ENCODE data around the gene FBXO41. TPM values are rescaled to one million over a fixed set of nuclear protein-coding genes. Genes with fewer than 3 reads are reported as not detected.

The FBXO41 gene
- total RNA-seq, 4 donors from 2014 or later: 0.84 to 13.9 (median 4.4) TPM

DNA sequence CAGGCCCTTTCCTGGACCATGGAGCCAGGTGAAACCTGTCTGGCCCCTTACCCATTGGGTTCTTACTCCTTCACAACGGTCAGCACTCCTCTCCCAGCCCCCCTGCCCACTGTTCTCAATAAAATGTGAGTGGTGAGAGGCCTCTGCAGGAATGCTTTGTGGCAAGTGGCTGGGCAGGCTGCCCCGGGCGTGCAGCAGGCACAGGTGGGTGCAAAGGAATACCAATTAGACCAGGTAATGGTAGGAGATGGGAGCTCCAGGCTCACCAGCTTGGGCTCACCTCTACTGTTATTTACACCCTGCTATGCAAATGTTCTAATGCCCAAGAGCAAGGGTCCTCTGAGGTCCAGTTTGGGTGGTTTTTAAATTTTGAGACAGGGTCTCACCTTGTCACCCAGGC, 57.2 kb downstream of the FBXO41 start:
- DNase-seq (ENCODE audit: low spot score in 2 of 2): no peak
- 80 to 95% methylated on average over 3 of the region's 3 CpGs for WGBS, 2 donors
- Histone ChIP-seq H3K4me1 (no peaks in the 10 kb centered on the region), H3K4me3 (no peak overlapping the region), H3K36me3 (peaks cover 0 to 81% (median 5%) of the 10 kb centered on the region in 3 donors), H3K27ac (no peak overlapping the region), H3K27me3 (no peaks in the 10 kb centered on the region), H3K9me3 (no peaks in the 10 kb centered on the region)
- TF ChIP-seq EP300 (IDR thresholded peaks at IDR 0.05) (no peak), POLR2A (IDR thresholded peaks at IDR 0.05) (no peak)
- TF ChIP-seq, protein P1, sequence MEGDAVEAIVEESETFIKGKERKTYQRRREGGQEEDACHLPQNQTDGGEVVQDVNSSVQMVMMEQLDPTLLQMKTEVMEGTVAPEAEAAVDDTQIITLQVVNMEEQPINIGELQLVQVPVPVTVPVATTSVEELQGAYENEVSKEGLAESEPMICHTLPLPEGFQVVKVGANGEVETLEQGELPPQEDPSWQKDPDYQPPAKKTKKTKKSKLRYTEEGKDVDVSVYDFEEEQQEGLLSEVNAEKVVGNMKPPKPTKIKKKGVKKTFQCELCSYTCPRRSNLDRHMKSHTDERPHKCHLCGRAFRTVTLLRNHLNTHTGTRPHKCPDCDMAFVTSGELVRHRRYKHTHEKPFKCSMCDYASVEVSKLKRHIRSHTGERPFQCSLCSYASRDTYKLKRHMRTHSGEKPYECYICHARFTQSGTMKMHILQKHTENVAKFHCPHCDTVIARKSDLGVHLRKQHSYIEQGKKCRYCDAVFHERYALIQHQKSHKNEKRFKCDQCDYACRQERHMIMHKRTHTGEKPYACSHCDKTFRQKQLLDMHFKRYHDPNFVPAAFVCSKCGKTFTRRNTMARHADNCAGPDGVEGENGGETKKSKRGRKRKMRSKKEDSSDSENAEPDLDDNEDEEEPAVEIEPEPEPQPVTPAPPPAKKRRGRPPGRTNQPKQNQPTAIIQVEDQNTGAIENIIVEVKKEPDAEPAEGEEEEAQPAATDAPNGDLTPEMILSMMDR (IDR thresholded peaks at IDR 0.05): no peak

DNA sequence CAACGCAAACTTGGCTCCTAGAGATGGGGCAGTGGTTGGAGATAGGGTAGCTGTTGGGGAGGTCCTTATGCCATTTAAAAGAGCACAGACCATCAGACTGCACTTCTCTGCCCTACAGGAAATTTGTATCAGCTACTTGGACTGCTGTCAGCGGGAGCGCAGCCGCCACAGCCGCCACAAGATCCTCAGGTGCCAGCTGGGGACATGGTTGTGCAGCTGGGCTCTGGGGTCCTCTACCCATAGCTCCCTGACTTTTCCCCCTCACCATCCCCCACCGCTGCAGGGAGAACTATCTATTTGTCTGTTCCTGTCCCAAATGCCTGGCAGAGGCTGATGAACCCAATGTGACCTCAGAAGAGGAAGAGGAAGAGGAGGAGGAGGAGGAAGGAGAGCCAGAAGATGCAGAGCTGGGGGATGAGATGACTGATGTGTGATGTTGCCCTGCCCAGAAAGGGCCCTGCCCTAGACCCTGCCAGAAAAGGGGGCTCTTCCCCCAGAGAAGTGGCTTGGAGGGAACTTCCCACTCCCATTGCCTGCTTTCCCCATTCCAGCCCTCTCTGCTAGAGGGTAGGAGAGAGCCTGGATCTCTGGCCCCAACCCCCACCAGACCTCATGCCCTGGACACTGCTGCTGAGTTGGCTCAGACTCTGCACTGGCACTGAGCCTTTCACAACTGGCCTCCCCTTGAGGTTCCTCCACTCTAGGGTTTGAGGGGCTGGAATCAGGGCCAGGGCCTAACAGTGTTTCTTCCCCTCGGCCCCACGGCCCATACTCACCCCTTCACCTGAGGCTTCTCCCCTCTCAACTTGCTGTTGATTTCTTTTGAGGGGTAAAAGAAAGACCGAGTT, 58.5 kb downstream of the FBXO41 start:
- WGBS, 2 donors: 81 to 84% methylated on average over 9 of the region's 9 CpGs
- no peaks in the 10 kb centered on the region for H3K4me1 ChIP-seq
- no peak for DNase-seq (ENCODE audit: low spot score in 2 of 2)
- peaks cover 0 to 94% (median 5%) of the 10 kb centered on the region in 3 donors for H3K36me3 ChIP-seq
- no peaks in the 10 kb centered on the region for H3K27me3 ChIP-seq
- TF ChIP-seq POLR2A (IDR thresholded peaks at IDR 0.05) (no peak), EP300 (IDR thresholded peaks at IDR 0.05) (no peak)
- TF ChIP-seq, protein P1 (IDR thresholded peaks at IDR 0.05): no peak
- no peak overlapping the region for H3K4me3 ChIP-seq
- no peaks in the 10 kb centered on the region for H3K9me3 ChIP-seq
- no peak overlapping the region for H3K27ac ChIP-seq

- no peak for DNase-seq (ENCODE audit: low spot score in 2 of 2)
- Histone ChIP-seq H3K4me3 (no peak overlapping the region), H3K4me1 (no peaks in the 10 kb centered on the region), H3K36me3 (peaks cover 0 to 100% (median 5%) of the 10 kb centered on the region in 3 donors), H3K27ac (no peak overlapping the region), H3K27me3 (no peaks in the 10 kb centered on the region), H3K9me3 (no peaks in the 10 kb centered on the region)
- 83 to 85% methylated on average over 4 of the region's 4 CpGs for WGBS, 2 donors
- TF ChIP-seq EP300 (IDR thresholded peaks at IDR 0.05): no peak
- TF ChIP-seq, protein P1 (IDR thresholded peaks at IDR 0.05): no peak
- TF ChIP-seq POLR2A (IDR thresholded peaks at IDR 0.05): no peak
These were observed 60.5 kb downstream of the FBXO41 start for GRCh38 chr2:73223821-73224220.

DNA sequence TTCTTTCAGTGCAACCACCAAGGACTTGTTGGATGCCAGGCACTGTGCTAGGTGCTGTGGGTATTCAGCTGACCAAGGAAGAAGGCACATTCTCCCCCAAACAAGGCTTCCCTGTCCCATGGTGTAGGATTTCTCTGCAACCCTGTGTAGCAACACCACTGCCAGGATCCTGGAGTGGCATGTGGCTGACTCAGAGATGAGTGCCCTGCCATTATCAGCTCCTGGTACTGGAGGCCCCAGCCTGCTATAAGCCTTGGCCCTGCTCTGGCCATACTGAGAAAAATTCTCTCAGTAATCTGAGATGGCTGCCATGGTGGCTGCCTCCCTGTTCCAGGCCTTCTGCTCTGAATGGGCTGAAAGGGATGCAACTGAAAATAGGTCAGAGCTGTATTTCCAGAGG, 66.0 kb downstream of the FBXO41 start:
- H3K4me3 ChIP-seq: no peak overlapping the region
- no peak for DNase-seq (ENCODE audit: low spot score in 2 of 2)
- H3K27ac ChIP-seq: no peak overlapping the region
- TF ChIP-seq EP300 (IDR thresholded peaks at IDR 0.05): no peak
- no peak for TF ChIP-seq POLR2A (IDR thresholded peaks at IDR 0.05)
- TF ChIP-seq, protein P1 (IDR thresholded peaks at IDR 0.05): no peak
- H3K36me3 ChIP-seq: peaks cover 0 to 52% (median 5%) of the 10 kb centered on the region in 3 donors
- no peaks in the 10 kb centered on the region for H3K27me3 ChIP-seq
- H3K9me3 ChIP-seq: no peaks in the 10 kb centered on the region
- H3K4me1 ChIP-seq: peaks cover 0 to 20% (median 6%) of the 10 kb centered on the region in 4 donors

DNA sequence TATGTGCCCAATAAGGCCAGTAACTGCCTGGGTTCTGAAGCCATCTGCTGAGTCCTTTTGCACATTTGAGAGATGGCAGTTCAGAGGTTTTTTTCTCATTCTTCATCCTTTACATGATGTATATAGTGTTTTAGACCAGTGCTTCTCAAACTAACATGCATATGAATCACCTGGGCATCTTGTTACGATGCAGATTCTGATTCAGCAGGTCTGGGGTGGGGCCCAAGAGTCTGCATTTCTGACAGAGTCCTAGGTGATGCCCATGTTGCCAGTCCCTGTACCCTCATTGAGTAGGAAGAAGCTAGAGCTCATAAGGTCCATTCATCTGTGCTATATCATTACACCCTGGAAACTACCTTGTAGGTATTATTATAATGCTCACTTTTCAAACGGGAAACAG, 66.5 kb downstream of the FBXO41 start:
- Histone ChIP-seq H3K27ac (no peak overlapping the region), H3K36me3 (peaks cover 0 to 47% (median 3%) of the 10 kb centered on the region in 3 donors), H3K27me3 (no peaks in the 10 kb centered on the region), H3K9me3 (no peaks in the 10 kb centered on the region), H3K4me3 (no peak overlapping the region), H3K4me1 (peaks cover 0 to 25% (median 7%) of the 10 kb centered on the region in 4 donors)
- DNase-seq (ENCODE audit: low spot score in 2 of 2): no peak
- WGBS, 2 donors: 85 to 95% methylated on average over 2 of the region's 2 CpGs
- TF ChIP-seq POLR2A (IDR thresholded peaks at IDR 0.05): no peak
- TF ChIP-seq, protein P1 (IDR thresholded peaks at IDR 0.05): no peak

Data from tibial nerve (tissue), 4 donors.